ENCODE data around the gene LILRA1.
"Not testable (repeated sequence)": the region's sequence is repeated elsewhere in the genome, so short reads cannot be mapped to it uniquely, and the experiment has no call there.

Gene LILRA1

DNA sequence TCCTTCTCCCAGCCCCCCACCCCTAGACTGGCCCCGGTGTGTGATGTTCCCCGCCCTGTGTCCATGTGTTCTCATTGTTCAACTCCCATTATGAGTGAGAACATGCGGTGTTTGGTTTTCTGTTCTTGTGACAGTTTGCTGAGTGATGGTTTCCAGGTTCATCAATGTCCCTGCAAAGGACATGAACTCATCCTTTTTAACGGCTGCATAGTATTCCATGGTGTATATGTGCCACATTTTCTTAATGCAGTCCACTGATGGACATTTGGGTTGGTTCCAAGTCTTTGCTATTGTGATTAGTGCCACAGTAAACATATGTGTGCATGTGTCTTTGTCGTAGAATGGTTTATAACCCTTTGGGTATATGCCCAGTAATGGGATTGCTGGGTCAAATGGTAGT, 15.2 kb upstream of the LILRA1 start:
- not testable (repeated sequence) for DNase-seq

DNA sequence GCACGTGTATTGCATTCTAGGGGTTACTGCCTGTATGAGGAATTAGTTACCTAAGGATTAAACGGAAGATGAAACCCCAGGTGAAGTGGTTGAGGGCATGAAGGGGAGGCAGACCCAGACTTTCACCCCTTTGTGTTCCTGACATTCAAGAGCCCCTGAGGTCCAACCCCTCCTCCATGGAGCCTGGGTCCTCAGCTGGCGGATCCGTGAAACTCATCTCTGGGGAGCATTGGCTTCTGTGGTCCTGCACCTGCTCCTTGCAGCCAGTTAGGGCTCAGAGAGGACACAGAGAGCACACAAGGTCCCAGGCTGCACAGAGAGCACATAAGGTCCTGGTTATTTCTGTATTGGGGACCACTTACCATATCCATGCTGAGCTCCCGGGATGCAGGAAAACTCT, 7.0 kb upstream of the LILRA1 start:
- DNase-seq = no peak

DNA sequence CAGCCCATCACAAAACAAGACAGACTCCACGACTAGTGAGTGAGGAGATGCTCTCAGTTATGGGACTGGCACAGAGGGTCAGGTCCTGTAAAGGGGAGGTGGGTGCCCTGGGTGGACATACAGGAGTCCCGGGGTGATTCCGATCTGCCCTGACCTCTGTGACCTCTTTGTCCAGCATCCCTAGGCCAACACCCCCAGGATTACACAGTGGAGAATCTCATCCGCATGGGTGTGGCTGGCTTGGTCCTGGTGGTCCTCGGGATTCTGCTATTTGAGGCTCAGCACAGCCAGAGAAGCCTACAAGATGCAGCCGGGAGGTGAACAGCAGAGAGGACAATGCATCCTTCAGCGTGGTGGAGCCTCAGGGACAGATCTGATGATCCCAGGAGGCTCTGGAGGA, 6.4 kb upstream of the LILRA1 start:
- no peak for DNase-seq

DNA sequence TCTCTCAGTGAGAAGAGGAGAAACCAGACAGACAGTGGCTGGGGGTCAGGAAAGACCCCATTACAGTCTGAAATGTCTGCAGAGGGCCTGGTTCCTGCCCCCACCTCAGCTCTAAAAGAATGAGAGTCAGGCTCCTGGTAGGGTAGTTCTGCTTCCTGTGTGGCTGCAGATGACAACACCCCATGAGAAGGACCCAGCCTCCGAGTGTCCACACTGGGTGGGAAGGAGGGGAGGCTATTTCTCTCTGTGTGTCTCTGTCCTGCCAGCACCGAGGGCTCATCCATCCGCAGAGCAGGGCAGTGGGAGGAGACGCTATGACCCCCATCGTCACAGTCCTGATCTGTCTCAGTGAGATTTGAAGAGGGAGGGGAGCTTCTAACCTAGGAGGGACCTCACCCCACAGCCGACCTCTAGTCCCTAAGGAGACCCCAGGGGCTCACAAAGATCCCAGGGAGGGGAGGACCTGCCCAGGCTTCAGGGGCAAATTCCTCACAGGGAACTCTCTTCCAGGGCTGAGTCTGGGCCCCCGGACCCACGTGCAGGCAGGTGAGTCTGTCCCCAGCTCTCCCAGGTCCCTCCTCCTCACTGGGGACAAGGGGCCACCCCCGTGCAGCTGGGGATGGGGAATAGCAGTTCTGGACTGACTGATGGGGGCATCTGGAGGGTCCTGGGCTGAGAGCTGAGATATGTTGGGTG, 647 bp downstream of the LILRA1 start:
- not testable (repeated sequence) for DNase-seq

DNA sequence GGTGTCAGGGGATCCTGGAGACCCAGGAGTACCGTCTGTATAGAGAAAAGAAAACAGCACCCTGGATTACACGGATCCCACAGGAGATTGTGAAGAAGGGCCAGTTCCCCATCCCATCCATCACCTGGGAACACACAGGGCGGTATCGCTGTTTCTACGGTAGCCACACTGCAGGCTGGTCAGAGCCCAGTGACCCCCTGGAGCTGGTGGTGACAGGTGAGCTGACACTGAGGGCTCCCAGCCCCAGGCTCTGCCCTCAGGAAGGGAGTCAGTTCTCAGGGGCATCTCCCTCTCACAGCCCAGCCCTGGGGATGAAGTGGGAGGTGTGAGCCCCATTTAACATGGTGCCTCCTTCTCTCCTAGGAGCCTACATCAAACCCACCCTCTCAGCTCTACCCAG, 1.3 kb downstream of the LILRA1 start:
- DNase-seq = no peak

DNA sequence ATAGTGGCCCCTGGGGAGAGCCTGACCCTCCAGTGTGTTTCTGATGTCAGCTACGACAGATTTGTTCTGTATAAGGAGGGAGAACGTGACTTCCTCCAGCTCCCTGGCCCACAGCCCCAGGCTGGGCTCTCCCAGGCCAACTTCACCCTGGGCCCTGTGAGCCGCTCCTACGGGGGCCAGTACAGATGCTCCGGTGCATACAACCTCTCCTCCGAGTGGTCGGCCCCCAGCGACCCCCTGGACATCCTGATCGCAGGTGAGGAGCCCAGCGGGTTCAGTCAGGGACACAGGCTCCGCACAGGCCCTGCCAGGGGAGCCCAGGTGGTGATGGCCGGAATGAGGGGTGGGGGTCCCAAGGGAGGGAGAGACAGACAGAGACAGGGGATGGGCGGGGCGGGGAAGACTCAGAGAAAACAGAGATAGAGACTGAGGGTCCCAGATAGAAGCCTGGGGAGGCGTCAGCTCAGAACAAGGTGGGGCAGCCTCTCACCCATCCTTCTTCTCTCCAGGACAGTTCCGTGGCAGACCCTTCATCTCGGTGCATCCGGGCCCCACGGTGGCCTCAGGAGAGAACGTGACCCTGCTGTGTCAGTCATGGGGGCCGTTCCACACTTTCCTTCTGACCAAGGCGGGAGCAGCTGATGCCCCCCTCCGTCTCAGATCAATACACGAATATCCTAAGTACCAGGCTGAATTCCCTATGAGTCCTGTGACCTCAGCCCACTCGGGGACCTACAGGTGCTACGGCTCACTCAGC, 2.4 kb downstream of the LILRA1 start:
- not testable (repeated sequence) for DNase-seq

DNA sequence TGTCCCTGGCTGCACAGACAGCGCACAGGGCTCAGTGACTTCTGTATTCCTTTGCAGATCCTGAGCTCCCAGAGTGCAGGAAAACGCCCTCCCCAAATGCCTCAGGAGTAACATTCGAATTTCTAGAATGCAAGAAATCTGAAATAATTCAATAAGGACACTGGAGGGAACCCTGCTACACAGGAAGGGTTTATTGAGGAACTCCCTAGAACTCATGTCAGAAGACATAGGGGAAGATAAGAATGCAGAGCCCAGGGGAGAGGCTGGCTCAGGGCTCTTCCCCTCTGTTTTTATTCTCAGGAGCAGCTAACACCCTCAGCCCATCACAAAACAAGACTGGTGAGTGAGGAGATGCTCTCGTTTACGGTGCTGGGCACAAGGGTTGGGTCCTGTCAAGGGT, 6.8 kb downstream of the LILRA1 start:
- no peak for DNase-seq

DNA sequence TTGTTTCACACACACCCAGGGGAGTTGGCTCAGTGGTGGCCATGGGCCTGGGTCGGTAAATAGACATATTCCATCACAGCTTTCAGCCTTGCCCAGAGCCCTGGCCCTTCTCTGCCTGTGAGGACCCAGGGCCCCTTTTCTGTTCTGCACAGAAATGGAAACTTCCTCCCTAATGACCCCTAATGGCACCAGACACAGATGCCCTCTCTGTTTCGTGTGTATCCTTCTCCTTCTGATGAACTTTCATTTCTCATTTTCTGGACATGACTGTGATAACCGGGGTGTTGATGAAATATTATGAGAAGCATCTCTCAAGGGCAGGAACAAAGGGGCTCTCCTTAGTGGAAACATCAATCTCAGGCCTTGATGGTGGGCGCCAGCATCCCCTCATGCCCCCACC, 12.8 kb downstream of the LILRA1 start:
- no peak for DNase-seq

DNA sequence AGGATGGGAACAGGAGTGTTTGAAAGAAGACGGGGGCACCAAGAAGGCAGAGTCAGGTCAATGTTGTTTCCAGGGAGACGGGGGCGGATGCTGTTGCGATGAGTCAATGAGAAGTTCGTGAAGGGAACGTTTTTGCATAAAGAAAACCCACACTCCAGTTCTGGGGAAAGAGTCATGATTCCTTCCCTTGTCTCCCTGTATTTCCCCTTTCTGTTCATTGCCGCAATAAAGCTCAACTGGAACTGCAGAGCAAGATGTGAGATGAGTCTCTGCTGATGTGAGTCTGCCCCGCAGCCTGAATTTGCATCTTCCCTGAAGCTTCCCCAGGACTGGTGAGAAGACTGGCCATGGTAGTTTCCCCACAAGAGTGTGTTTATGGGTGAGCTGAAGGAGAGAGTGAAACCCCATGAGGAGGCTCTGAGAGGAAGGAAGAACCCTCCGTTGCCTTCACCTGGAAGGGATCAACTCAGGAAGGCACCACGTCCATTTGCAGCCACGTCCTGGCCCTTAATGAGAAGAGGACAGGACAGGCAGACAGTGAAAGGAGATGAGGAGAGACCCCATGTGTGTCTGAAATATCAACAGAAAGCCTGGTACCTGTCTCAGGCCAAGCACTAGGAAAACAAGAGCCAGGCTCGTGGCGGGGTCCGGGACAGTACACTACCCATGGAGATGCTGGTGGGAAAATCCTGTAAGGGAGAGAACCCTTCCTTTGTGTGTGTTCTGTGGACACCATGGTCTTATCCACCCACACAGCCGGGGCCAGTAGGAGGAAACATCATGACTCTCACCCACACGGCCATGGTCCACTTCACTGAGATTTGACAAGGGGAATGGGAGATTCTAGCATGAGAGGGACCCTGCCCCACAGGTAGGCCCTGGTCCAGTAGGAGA, 13.7 kb downstream of the LILRA1 start:
- DNase-seq = no peak

DNA sequence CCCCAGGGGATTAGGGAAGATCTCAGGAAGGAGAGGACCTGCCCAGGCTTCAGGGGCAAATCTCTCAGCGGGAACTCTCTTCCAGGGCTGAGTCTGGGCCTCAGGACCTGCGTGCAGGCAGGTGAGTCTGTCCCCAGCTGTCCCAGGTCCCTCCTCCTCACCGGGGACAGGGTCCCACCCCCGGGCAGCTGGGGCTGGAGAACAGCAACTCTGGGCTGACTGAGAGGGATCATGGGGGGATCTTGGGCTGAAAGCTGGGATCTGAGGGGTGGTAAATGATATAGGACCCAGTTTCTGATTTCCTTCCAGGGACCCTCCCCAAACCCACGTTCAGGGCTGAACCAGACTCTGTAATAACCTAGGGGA, 14.3 kb downstream of the LILRA1 start:
- DNase-seq = no peak

DNA sequence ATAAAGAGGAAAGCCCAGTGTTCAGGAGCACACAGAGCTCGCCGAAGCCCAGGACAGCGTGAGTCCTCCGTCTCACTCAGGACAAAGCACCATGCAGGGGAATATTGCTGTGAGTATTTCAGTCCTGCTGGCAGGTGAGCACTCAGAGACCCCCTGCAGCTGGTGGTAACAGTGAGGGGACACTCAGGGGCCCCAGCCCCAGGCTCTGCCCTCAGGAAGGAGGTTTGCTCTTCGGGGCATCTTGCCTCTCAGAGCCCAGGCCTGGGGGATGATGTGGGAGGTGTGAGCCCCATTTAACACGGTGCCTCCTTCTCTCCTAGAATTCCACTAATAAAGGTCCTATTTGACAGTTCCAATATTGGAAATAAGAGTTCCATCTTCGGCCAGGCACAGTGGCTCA, 14.8 kb downstream of the LILRA1 start:
- no peak for DNase-seq

DNA sequence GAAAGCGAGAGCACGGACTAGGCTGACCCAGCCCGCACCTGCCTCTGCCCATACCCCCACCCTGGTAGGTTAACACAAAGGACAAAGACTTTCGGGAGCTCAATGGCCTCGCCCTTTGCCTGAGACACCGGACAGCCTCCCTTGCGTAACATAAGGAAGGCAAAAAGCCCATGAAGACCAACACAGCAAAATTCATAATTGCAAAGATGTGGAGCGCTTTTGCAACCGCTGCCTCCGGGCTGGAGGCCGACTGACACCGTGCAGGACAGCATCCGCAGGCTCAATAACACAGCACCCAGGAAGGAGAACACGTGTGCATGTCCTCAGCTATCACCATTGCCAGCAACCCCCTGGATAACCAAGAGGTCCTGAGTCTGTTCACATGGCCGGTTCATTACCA, 15.4 kb downstream of the LILRA1 start:
- DNase-seq = no peak

DNA sequence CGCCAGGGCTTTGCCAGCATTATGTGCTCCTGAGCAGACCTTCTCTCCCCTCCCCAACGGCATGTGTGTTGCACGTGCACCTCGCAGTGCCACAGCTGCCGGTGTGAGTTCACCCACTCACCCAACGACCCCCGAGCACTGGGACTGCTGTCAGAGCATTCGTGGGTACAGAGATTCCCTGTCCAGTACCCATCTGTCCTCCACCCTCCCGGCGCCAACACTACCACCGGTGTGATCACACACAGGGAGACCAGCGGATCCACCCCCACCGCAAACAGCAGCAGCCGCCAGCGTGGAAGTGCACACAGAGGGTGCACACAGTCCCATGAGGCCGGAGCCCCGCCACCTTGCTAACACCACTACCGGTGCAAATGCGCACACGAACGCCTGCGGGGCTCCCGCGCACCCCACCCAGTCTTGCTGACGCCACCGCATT, 15.9 kb downstream of the LILRA1 start:
- no peak for DNase-seq

DNA sequence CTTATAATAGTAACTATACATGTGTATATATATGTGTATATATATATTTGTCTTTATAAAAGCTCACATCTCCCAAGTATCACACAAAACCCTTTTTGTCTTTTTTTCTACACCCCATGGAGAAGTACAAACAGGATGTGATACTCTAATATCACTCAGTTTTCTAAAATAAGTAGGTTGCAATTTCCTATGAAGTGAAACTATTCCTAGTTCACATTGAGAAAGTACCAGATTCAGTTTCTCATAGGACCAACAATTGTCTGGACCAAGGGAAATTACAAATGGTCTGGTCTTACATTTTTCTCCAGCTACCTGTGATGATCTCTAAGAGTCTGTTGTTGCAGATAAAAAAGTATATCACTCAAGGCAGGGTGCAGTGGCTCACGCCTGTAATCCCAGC, 19.0 kb downstream of the LILRA1 start:
- no peak for DNase-seq

DNA sequence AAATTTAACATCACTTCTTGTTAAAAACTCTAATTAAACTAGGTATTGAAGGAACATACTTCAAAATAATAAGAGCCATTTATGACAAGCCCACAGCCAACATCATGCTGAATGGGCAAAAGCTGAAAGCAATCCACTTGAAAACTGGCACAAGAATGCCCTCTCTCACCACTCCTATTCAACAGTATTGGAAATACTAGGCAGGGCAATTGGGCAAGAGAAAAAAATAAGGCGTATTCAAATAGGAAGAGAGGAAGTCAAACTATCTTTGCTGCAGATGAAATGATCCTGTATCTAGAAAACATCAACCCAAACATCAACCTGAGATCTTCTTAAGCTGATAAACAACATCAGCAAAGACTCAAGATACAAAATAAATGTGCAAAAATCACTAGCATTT, 21.3 kb downstream of the LILRA1 start:
- no peak for DNase-seq

DNA sequence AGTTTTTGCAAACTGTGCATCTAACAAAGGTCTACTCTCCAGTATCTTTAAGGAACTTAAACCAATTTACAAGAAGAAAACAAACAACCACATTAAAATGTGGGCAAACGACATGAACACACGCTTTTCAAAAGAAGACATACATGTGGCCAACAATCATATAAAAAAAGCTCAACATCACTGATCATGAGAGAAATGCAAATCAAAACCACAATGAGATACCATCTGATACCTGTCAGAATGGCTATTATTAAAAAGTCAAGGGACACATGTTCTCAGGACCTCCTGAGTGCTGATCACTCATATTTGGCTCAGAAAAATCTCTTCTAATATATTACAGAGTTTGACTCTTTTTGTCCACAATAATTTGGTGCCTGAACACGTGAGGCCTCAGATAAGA, 22.6 kb downstream of the LILRA1 start:
- no peak for DNase-seq

DNA sequence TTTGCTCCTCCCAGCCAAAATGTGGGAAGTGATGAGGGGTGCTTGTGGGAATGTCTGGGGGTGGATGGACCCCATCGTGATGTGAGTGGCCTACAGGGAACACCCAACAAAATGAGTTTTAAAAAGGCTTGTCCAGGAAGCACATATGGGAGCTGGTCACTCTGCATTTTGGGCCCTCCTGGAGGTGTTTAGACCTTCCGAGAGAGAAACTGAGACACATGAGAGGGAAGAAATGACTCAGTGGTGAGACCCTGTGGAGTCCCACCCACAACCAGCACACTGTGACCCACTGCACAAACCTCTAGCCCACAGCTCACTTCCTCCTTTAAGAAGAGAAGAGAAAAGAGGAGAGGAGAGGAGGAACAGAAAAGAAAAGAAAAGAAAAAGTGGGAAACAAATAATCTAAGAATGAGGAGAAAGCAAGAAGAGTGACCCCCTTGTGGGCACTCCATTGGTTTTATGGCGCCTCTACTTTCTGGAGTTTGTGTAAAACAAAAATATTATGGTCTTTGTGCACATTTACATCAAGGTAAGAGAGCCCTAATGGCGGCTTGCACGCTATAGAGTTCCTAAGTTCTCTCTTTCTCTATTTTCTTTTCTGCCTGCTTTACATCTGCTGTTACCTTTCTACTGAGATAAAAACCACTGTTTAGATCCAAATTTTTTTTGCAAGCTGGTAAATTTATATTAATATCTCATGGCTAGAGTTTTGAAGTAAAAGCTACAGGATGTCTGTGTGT, 23.6 kb downstream of the LILRA1 start:
- no peak for DNase-seq

DNA sequence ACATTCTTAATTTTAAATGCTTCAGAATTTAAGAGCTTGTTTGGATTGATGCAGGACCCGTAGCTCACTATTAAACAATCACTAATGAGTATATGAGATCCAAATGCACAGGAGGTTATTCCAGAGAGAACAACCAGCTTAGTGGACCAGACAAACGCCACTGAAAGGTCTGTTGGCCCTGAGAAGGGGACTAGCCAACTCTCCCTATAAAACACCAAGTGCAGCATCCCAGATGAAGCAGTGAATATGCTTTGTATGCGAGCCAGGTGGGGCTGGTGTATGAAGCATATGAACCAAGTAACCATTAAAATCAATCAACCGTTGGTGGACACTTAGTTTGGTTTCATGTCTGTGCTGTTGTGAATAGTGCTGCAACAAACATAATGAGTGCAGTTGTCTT, 27.0 kb downstream of the LILRA1 start:
- DNase-seq = no peak

DNA sequence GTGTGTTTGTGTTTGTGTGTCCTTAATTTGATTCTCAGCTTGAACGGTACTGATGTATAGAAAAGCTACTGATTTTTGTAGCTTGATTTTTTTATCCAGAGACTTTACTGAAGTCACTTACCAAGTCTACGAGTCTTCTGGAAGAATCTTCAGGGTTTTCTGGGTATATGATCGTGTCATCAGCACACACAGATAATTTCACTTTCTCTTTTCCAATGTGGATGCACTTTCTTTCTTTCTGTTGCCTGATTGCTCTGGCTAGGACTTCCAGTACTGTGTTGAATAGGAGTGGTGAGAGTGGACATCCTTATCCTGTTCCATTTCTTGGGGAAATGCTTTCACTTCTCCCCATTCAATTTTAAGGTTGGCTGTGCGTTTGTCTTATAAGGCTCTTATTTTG, 29.0 kb downstream of the LILRA1 start:
- DNase-seq = no peak

DNA sequence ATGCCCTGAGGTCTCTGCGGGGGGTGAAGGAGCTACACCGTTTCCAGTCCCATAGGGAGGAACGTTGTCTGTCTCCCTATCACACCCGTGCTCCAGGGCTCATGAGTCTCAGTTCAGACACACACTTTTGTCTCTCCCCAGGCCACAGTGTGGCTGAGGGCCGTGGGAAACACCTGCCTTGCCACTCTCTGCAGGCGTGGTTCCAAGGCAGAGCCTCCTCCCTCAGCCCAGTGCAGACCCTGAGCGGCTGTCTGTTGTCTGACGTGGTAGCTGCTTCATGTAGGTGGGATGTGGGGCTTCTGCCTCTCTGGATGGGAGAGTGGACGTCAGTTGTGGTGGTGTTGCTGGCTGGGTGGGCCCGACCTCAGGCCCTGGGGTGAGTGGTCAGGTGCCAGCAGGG, 30.8 kb downstream of the LILRA1 start:
- DNase-seq = not testable (repeated sequence)

DNA sequence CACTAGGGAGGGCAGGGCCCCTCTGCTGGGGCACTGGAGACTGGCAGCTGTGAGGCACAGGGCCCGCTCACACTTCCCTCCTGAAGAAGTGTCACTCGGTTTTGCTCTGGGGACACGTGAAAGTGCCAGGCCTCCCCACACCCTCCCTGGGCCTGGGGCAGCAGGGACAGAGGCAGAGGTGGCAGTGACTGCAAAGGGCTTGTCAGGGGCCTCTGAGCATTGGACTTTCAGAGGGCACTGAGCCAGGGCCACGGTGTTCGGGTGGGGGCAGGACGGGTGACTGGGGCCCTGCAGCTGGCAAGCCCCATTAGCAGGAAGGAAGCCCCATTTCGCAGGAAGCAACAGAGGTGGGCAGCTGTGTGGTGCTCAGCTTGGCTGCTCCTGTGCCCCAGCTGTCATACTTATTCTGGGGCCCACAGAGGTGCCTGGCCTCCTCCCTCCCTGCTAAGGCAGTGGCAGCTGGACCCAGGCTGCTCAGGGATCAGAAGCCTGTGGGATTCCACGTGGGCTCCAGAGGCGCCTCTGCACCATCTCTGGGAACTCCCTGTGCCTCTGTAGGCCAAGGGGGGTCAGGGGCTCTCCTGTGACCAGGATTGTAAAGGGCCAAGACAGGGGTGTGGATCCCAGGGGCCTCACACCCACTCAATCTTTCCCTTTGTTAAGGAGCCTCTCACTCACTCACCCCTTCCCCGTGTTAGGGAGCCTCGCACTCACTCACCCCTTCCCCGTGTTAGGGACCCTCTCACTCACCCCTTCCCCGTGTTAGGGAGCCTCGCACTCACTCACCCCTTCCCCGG, 31.7 kb downstream of the LILRA1 start:
- not testable (repeated sequence) for DNase-seq

DNA sequence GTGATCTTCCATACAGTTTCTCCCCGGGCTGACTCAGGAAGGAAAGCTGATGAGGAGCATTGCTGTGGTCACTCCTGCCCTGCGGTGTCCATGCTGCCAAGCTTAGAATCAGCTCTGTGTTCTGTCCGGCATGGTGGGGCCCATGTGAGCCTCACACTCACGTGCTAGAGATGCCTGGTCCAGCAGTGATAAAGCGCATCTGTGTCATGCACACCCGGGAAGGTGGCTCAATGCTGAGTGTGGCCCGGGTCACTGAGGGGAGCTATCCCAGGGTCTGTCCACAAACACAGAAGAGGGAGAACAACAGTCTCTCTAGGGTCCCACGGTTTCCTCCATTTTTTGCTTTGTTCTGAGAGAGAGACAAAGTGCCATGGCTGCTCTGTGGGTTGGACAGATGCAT, 33.3 kb downstream of the LILRA1 start:
- no peak for DNase-seq

Data from stimulated activated naive CD4-positive, alpha-beta T cell (primary cell).